NCI-H2107 treated with DMSO at 0.1 percent for 48 hours (cell line): ENCODE measurements around the gene SP3.
A peak's percentile ranks its signal among the peaks of the same experiment; 100 is the strongest.

ENCODE experiments used
- DNase-seq: peaks from one replicate; lab custom pipeline; 2025; ENCODE audit not compliant: unreplicated experiment; lab: John Stamatoyannopoulos, UW

The SP3 gene

DNA sequence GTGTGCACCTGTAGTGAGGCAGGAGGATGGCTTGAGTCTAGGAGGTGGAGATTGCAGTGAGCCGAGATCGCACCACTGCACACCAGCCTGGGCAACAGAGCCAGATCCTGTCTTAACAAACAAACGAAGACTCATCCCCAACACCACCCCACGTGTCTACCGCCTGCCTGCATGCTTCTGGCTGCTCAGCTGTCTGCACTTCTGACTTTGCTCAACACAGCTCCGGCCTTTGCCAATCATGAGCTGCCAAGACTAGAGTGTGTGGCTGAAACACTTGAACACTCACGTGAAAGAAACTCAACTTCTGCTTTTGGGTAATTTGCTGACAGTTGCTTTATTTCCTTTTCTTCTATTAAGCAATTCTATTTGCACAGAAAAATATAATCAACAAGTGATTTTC lies 32.1 kb upstream of the SP3 start:
- DNase-seq, result no peak

DNA sequence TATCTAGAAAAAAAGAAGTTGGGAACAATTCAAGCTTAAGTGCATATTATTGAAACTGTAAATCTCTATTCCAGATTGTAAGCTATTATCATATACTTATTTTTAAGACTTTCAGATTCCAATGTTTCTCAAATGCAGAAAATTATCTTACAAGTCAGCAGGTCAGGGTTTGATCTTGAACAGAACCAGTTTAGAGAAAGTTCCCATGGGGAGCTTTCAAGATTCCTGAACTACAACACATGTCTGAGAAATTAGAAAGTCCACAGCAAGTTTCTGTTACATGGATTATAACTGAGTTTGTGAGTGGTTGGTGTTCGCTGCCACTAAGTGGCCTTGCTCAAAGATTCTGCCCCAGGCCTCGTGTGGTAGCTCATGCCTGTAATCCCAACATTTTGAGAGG lies 31.6 kb upstream of the SP3 start:
- DNase-seq, result no peak

DNA sequence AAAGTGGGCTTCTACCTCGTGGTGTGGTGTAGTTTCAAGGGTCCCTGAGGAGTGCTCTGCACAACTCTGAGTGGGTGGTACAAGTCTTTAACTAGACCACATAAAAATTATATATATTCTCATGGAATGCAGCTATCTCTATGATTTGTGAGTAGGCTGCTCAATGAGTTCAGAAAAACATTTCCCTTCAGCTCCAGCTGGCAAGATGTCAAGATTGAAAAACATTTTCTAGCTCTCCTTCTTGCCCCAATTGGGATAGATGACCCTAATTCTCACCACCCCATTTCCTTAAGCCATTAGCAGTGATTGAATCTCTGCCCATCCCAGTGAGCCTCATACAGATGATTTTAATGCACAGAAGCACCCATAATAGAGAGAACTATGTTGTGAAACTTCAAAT lies 28.3 kb upstream of the SP3 start:
- DNase-seq, result no peak

DNA sequence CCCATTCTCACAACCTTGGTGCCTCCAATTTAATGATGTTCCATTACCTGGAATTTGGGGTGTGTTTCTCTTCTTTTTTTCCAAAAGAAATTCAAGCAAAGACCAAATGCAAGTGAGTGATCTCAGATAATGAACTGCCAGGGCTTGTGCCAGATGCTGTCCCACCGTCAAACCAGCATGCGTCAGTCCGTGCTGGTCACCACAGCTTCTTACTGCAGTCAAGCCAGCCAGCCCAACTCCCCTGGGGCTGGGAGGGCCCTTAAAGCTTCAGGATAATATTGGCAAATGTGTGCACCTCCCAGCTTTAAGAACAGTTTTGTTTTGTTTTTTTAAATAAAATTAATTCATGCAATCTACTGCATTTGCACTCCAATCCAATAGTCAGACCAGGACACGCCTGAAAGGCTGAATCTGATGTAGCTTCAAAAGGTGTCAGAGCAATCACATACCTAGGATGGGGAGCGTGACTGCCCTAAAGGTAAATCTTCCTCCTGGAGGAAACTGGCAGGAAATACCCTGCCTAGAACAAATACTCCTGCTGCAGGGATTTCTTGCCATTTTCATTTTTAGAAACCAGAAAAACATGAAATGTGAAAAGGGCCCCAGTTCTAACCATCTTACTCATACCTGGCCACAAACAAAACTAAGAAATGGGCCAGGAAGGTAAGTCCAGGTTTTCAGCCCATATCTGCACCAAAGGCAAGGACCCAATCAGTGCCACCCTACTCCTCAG lies 26.8 kb upstream of the SP3 start:
- no peak for DNase-seq

DNA sequence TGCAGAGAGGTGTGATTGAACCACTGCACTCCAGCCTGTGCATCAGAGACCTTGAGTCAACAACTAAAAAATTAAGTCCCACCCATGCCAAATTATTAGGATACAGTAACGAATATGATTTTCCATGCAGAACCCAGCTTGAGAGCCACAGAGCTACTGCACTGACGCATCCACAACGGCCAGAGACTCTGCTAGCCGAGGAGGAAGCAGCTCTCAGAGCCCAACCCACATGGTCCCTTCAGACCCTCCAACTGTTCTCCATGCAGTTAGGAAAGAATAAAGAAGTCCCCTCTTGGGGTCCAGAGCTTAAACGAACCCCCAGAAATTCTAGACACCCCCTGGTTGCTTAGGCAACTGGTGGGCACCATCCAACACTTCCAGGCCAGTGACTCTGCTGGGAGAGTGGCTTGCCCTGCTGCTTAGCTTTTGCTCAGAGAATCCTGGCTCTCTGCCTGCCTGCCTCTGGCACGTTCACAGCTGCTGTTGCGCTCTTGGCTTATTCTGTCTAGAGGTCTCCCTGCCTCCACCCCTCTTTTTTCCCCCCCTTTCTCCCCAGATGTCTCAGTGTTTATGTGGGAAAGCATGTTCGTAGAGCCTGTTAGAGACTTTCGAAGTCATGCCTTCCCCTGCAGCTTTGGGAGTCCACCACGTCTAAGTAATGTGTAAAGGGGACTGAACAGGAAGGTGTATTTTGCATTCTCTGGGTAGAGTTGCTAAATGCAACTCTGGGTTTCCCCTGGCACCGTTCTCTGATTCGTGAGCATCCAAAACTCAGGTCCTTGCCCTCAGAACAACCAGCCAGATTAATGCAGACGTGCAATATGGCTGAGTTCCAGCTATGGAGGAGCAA lies 26.0 kb upstream of the SP3 start:
- DNase-seq, result peak; percentile 29

DNA sequence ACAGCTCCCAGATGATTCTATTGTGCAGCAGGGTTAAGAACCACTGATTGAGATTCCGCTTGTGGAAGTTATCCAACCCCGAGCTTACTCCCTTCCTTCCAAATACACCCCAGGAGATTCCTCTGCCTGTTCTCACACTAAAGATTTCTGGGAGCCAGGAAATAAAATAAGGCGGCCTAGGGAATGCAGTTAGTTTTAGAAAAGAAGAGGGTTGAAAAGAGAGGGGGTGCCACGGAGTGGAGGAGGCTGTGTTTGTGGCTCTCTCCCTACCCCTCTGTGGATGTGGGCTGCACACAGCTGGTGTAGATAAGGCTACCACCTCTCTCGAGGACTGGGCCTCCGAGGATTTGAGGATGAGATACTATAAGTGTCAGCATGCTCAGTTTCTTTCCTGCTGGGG lies 25.1 kb upstream of the SP3 start:
- DNase-seq, result no peak

DNA sequence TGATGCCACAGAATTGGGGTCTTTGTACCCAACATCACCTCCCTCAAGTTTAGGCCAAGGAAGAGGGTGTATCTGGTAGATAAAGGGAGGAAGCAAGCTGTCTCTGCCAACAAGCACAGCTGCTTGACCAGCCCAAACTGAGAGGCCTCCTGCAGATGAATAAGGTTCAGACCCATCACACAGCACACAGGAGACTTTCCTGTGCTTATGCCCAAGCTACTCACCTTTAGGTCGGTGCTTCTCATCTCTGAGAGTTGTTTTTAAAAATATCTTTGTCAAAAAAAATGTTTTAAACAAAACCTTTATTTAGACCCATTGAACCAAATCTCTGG lies 24.7 kb upstream of the SP3 start:
- no peak for DNase-seq

DNA sequence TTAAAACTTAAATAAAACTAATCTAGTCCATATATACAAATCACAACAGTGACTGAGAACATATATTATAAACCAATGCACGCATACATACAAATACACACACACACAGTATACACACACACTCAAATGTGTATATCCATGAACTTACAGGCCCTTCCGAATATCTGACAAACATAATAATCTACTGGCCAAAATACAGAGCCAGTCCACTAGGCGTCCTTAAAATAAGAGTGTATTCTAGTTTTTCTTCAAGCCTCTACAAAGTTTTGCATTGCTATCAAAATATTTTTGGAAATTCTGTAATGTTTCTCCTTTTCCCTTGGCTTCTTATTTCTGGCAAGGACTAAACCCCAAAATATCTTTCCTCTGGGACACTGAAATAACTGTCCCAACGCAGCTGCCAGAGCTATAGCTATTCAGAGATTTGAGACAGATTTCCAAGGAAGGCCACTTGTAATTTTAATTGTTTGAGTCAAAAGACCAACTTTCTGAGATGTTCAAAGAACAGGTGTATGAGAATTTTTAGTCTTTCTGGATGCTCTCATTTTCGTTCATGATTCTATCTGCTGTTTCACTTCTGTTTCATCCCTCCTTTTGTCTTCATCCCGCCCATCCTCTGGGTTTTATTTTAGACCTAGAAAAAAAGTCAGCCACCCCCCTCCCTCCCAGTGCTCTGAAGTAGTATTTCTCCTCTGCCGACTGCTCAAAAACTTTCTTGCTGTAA lies 24.1 kb upstream of the SP3 start:
- DNase-seq, result no peak

DNA sequence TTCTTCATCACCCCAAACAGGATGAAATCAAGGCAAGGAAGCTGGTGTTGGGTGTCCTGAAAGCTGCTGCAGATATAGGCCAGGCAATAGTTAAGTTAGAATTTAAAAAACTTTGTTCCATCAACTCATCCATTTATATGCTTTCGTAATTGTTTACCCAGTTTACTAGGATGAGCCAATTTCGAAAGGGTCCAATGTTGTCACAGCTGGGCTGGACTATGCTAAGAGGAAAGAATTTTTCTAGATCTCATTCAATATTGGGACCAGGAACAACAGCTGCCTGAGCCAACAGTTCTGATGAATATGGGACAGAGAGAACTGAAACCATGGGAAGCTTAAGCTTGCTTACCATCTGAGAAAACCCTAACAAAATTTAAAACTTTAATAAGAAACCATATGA lies 21.6 kb upstream of the SP3 start:
- DNase-seq, result no peak

DNA sequence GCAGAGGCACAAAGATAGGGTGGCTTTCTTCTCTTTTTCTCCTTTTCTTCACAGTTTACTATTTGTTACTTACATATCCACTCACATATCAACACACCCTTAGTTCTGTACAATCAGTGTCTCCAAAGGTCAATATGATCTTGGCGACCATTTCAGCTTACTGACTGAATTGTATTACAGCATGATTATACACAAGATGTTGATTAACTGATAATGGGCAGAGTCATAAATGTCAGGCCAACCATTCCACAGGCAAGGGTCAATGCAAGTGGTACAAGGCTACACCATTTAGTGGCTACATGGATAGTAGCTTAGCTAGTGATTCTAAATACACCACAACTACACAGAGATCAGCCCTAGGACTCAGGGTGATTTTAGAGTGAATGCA lies 20.4 kb upstream of the SP3 start:
- no peak for DNase-seq

DNA sequence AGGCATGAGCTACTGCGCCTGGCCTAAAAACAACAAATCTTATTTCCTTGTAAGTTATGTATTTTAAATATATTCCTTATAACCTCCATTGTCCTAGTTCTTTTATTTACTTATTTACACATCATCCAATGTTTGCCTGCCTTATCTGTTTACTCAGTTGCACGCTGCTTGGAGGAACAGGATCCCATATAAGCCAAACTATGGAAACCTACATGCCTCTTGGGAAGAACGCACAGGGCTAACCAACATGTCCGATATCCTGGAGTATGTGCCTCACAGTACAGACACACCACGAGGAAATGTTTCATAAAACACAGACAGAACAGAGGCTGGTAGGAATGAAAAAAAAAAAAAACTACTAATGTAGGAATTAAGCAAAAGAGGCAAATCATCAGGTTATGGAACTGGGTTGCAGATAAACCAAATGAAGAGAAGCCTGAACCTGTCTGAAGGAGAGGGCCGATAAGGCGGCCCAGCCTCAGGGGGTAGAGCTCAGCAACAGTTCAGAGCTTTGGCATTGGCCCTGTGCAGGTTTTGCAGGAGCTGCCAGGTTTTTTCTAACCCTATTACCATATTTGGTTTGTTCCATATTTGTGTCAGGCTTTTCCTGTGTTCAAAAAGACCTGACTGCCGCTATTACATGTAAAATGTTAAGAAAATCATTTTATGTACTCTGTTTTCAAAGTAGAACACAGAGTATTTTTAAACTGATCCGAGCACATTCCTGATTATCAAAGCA lies 19.9 kb upstream of the SP3 start:
- DNase-seq, result no peak

DNA sequence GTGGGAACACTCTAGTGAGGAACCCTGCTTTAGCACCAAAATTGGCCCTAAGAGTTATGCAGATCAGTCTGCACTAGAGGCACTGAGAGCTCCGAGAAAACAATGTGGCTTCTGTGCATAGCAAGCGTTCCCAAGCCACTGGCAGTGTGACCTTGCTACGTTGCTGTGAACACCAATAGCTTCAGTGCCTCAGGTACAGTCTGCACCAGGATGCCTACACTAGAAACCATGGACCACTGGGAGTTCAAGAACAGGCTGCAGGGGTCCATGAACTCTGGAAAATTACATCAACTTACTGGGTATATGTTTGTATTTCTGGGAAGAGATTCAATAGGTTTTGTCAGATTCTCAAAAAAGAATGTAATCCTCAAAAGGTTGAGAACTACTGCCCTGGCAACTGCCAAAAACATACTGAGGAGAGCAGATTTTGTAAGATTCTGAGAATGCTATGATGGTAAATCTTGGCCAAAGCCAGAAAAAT lies 18.3 kb upstream of the SP3 start:
- no peak for DNase-seq

DNA sequence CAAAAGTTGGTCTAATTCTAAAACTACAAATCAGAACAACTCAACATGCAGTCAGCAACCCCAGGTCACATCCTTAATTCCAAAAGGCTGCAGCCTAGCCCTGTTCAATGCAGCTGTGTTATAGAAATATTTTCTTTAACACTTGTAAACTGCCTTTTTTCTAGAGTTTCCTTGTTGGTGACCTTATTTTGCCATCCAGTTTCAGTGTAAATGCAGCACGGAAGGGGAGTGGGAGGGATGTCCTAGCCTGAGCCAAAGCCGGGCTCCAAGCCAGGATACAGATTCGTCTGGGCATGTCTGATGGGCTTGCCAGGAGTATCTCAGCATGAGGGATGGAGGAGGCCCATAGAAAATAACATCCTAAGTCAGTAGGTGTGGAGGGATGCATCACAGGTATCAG lies 17.7 kb upstream of the SP3 start:
- no peak for DNase-seq

DNA sequence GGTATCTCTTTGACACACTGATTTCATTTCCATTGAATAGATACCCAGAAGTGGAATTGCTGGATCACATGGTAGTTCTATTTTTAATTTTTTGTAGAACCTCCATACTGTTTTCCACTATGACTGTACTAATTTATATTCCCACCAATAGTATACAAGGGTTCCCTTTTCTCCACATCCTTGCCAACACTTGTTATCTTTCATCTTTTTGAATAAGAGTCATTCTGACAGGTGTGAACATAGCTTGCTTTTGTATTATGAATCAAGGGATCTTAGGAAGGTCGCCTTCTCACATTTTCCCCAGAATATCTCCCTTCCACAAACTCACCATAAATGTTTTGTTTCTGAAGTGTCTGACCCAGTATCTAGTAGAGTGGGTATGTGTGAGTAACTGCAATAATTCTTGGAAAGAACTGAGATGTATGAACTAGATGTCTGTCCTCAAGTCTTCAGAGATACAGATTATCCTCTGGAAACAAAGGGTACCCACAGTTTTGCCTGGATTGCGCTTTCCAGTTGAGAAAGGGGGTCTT lies 17.1 kb upstream of the SP3 start:
- DNase-seq, result no peak

DNA sequence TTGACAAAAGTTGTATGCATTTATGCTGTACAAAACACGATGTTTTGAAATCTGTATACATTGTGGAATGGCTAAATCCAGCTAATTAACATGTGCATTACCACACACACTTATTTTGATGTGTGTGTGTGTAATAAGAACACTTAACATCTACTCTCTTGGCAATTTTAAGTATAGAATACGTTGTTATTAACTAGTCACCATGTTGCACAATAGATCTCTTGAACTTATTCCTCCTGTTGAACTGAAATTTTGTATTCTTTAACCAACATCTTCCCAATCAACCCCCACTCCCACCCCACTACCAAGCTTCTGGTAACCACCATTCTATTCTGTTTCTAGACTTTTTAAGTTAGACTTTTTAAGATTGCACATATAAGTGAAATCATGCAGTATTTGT lies 16.3 kb upstream of the SP3 start:
- DNase-seq, result no peak

DNA sequence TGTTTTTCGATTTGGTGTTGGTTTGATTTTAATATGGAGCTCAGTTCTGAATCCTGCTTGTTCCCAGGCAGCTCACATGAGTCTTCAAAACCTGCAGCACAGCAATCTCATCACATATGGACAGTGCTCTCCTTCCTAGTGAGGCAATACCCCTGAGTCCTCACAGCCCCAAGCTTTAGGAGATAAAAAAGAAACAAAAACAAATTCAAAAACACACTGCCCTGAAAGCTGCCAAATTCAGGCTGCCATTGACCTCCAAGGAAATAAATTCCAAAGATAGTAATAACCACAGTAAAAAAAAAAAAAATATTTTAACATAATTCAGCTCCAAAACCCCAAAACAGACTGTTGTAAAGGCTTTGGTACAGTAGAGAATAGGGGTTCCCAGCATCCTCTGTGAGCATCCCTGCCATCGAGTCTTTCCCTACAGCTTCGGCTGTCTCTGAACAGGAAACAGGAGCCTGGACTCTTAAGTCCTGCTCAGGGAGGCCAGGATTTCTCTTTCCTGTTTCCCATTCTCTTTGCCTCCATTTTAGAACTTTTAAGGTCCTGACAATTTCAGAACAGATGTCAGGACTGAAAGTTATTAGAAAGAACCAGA lies 14.7 kb upstream of the SP3 start:
- DNase-seq, result no peak

DNA sequence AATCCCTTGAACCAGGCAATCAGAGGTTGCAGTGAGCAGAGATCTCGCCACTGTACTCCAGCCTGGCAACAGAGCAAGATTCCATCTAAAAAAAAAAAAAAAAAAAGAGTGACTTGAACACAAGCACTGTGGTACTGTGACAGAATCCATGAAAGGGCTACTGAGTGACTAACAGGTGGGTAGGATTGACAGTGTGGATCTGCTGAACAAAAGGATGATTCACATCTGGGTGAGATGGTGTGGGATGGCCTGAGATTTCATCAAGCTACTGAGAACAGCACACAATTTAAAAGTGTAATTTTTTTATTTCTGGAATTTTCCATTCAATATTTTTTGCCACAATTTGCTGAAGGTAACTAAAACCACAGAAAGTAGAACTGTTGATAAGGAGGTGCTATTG lies 13.3 kb upstream of the SP3 start:
- no peak for DNase-seq

DNA sequence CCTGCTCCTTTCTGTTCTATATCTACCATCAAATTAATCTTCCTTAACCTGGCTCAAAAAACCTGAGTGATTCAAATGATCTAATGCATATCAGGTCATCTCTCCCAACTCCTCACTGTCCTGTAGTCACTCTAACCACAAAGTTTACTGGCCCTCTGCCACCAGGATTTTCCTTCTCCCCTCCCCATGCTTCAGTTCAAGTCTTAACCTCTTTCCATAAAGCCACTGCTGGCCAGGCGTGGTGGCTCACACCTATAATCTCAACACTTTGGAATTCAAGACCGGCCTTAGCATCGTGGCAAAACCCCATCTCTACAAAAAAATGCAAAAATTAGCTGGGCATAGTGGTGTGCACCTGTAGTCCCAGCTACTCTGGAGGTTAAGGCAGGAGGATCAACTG lies 7.5 kb upstream of the SP3 start:
- no peak for DNase-seq

DNA sequence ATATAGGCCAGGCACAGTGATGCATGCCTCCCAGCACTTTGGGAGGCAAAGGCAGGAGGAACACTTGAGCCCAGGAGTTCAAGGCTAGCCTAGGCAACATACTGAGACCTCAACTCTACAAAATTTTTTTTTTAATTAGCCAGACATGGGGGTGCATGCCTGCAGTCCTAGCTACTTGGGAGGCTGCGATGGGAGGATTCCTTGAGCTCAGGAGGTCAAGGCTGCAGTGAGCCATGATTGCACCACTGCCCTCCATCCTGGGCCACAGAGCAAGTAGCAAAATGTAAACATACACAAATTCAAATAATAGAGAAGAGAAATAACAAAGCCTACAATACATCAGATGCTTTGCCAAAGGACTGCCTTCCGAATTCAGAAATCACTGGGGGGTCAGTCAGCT lies 7.0 kb upstream of the SP3 start:
- no peak for DNase-seq

DNA sequence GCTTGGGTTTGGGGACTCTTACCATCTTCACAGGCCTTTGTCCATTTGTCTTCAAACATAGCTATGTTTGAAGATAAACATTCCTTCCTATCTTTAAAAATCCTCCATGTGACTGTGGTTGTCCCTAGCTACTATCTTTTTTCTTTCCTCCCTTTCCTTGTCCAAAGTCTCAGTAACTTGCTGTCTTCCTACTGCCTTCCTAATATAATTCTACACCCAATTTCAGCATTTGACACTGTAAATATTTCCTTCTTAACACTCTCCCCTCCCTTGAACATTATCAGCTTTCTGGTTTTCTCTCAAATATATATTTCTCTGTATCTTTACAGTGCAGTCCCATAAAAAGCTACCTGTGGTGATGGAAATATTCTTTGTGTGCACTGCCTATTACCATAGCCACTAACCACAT lies 5.3 kb upstream of the SP3 start:
- no peak for DNase-seq

DNA sequence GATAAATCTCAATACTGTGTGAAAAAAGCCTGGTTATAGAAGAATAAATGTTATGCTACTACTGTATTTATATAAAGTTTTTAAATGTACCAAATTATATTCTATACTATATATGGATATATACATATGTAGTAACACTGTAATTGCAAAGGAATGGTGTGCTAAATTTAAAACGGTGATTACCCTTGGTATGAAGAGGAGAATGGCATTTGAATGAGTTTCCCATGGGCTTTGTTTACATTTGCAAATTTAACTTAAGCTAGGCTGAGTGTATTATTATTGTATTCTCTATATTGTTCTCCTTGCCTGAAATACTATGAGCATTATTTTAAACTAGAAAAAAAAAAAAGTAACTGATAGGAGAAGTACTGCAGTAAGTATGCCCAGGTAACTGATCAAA lies 4.7 kb upstream of the SP3 start:
- DNase-seq, result no peak
